ENCODE measurements around the gene RAD51AP2. TPM values are rescaled to one million over a fixed set of nuclear protein-coding genes. Genes with fewer than 3 reads are reported as not detected.
"Not testable (repeated sequence)": the region's sequence is repeated elsewhere in the genome, so short reads cannot be mapped to it uniquely, and the experiment has no call there.

RAD51AP2 gene
- total RNA-seq, 1 donor from 2014 or later = 0.82 TPM

GRCh38 chr2:17538844-17539554 lies 20.8 kb upstream of the RAD51AP2 start:
- no peak for FAIRE-seq
- DNase-seq (ENCODE audit: low spot score in 2 of 2) = peak; percentile 23 to 26

DNA sequence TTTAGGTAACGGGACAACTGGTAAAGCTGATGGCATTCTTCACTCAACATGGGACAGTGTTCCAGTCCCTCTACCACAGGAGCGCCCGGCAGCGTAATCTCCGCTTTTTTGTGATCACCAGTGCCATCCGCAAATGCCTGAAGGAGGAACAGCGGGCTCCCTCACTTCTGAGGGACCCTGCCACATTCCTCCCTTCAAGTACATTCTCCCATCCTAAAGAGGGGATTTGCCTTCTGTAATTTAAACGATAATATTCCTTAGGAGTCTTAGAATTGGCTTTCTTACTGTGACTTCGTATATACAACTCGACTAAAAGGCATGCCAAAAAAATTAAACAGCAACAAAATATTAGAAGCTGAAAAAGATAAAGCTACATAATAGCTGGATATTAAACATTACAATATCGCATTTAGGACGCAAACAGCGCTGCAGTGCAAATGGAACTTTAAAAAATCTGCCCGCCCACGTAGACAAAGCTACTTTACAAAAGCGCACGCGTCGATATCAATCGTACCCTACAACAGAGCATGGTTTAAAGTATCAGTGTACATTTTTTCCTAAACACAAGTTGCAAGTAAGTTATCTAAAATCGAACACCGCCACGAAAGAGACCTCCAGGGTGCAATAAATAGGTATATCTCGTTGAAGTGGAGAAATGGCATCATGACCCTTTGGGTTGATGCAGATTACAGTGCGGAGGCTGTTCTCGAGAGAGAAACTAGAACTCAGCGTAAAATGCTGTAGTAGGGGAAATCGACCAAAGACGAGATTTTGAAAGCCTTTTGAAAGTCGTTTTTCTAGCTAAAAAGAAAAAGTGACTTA lies 20.0 kb upstream of the RAD51AP2 start:
- DNase-seq (ENCODE audit: low spot score in 2 of 2) = no peak

DNA sequence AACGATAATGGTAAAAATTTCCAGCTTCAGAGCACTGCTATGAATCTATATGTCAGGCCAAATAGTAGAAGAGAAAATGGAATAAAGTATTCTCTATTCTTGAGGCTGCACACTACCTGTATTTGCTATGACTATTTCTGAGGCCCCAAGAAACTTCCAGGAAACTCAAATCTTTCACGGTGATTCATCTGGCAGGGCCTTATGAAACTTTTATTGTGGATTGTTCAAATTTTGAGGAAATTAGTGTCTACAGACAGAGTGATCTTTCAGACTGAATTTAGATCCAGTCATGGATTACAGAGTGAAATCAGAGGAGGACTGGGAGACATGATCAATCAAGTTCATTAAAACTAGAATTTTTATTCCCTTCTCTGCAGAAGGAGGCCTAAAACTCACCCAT lies 18.2 kb upstream of the RAD51AP2 start:
- DNase-seq (ENCODE audit: low spot score in 2 of 2) (no peak), FAIRE-seq (no peak)

More for the DNA sequence above, 20.0 kb upstream of the RAD51AP2 start:
- no peak for FAIRE-seq

- FAIRE-seq (no peak), DNase-seq (ENCODE audit: low spot score in 2 of 2) (no peak)
Measured at GRCh38 chr2:17533546-17533945, 15.3 kb upstream of the RAD51AP2 start.

DNA sequence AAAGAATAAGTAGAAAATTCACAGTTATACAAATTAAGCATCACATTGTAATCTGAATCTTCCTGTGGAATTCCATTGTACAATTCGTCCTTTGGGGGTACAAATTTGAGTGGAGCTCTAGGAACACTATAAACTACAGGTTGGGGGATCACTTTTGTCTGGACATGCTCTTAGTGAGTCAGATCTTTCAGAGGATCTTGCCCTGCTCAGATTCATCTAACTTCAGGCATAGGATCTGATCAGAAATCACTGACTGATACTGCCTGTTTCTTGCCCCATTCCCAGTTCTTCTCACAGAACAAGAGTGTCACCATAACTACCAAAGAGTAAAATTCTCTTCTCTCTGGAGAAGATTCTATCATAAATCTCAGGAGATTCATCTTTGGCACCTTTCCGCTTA lies 11.5 kb upstream of the RAD51AP2 start:
- no peak for DNase-seq (ENCODE audit: low spot score in 2 of 2)
- FAIRE-seq = no peak

GRCh38 chr2:17522303-17522702 lies 4.1 kb upstream of the RAD51AP2 start:
- DNase-seq (ENCODE audit: low spot score in 2 of 2) (no peak), FAIRE-seq (no peak)

DNA sequence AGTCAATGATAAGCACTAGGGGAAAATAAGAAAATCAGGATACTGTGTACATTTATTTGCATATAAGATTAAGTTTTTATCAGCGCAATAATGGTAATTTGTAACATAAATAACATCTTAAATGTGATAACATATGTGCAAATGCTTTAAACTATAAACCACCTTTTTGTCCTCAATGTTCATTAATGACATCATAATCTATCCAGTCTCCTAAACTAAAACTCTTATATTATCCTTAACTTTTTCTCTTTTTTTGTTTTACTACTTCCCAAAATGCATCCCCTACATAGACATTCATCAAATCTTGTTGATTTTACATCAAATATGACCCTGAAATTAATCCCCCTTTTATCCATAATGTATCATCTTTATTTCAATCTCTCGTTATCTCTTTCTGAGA lies 3.4 kb upstream of the RAD51AP2 start:
- FAIRE-seq (no peak), DNase-seq (ENCODE audit: low spot score in 2 of 2) (no peak)

DNA sequence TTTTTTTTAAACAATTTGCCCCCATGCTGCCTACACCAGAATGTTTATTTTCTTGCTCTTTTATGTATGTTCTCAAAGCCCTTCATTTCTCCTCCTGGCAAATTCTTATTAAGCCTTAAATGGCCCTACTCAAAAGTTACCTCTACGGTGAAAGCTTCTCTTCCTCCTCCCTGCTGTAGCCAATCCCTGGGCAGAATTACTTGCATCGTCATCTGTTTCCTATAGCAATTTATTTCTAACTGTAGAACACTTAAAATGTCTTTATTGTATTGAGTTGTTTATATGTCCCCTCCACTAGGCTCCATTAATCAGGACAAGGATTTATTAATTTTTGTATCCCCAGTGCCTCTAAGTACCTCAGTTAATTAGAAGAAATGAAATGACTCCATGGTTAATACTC lies 2.5 kb upstream of the RAD51AP2 start:
- no peak for DNase-seq (ENCODE audit: low spot score in 2 of 2)
- no peak for FAIRE-seq

DNA sequence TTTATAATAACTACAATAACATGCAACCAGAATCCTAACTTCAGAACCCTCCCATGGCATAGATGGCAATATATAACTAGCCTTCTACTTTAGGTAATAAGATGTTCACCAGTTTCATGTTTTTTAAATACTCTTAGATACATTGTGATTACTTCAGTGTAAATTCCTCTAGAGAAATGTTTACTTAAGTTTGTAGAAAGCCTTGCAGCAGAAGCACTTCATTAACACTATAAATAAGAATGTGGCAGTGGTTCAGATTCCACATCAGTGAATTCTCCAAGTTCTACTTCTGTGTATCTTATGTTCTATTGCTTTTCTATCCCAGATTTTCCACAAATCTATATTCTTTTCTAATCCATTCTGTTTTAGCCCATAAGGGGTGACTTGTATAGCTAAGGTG lies 1.2 kb upstream of the RAD51AP2 start:
- no peak for DNase-seq (ENCODE audit: low spot score in 2 of 2)
- FAIRE-seq = no peak

DNA sequence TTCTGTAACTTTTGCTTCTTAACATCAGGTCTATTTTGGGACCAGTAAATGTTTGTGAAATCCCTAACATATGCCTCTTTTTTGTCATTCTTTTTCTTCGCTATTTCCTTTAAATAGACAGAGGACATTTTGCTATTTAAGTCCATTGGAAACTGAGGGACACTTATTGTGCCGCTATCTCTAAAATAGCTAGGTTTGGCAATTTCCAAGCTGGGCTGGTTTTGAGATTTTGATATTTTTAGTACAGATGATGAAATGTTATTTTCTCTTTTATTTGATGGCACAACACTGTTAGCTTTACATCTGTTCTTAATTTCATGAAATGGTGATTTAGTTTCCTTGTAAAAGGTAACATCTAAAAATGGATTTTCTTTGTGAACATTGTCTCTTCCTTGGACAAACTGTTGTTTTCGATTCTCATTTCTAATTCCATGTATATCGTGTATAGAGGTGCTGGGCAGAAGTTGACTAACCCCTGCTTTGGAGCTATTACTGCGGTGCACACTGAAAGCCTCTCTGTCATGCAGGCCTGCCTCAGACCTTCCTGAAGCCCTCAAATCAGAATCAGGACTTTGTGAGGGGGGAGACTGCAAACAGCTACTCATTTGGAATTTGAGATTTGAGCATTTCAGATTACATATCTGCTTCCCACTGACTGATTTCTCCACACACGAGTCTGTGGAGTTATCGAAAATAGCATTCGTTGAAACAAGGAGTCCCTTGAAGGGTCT lies 594 bp downstream of the RAD51AP2 start:
- no peak for FAIRE-seq
- no peak for DNase-seq (ENCODE audit: low spot score in 2 of 2)

GRCh38 chr2:17515652-17516051 lies 2.6 kb downstream of the RAD51AP2 start:
- DNase-seq (ENCODE audit: low spot score in 2 of 2) (no peak), FAIRE-seq (no peak)

- FAIRE-seq = no peak
Measured at GRCh38 chr2:17506736-17507616, 11.3 kb downstream of the RAD51AP2 start.

GRCh38 chr2:17497718-17498117 lies 20.5 kb downstream of the RAD51AP2 start:
- DNase-seq (ENCODE audit: low spot score in 2 of 2) (no peak), FAIRE-seq (no peak)

More at GRCh38 chr2:17506736-17507616, 11.3 kb downstream of the RAD51AP2 start:
- DNase-seq (ENCODE audit: low spot score in 2 of 2) = no peak

GRCh38 chr2:17495590-17495989 lies 22.6 kb downstream of the RAD51AP2 start:
- DNase-seq (ENCODE audit: low spot score in 2 of 2) = no peak
- no peak for FAIRE-seq

DNA sequence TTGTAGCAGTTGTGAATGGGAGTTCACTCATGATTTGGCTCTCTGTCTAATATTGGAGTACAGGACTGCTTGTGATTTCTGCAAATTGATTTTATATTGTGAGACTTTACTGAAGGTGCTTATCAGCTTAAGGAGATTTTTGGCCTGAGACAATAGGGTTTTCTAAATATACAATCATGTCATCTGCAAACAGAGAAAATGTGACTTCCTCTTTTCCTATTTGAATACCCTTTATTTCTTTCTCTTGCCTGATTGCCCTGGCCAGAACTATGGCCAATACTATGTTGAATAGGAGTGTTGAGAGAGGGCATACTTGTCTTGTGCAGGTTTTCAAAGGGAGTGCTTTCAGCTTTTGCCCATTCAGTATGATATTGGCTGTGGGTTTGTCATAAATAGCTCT lies 28.1 kb downstream of the RAD51AP2 start:
- DNase-seq (ENCODE audit: low spot score in 2 of 2); FAIRE-seq: not testable (repeated sequence)

- DNase-seq (ENCODE audit: low spot score in 2 of 2); FAIRE-seq: not testable (repeated sequence)
Measured at GRCh38 chr2:17488610-17489009, 29.6 kb downstream of the RAD51AP2 start.

DNA sequence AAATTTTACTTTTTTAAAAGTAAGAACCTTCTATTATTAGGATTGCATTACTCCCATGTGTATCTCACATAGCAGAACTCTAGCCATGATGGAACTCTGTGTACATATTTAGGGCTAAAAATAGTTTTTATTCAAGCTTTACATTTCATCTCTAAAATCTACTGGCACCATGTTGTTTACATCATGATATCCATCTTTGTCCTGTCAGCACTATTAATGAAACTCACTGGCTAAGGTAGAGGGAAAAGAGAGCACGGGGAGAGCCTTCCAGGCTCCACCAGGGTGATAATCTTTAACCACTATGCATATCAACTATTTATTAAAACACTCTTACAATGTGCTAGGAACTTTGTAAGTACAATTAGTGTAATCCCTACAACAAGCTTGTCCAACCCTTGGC lies 34.7 kb downstream of the RAD51AP2 start:
- no peak for FAIRE-seq
- no peak for DNase-seq (ENCODE audit: low spot score in 2 of 2)

DNA sequence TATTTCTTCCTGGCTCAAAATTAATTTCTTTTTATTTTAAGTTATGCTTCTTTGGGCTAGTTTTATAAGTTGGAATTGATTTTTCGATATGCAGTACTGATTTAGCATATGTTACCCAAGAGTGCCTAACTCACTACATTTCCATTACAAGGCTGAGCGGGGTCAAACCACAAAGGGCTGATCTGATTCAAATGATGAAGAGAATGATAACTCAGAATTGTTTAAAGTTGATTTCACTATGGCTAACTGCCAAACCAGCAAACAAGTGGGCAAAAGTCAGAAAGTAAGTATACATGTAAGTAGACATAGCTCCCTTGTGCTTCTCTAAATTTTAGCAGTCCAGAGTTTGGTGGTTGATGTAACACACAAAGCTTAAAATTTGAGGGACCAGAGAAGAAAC lies 35.6 kb downstream of the RAD51AP2 start:
- no peak for DNase-seq (ENCODE audit: low spot score in 2 of 2)
- FAIRE-seq = no peak

DNA sequence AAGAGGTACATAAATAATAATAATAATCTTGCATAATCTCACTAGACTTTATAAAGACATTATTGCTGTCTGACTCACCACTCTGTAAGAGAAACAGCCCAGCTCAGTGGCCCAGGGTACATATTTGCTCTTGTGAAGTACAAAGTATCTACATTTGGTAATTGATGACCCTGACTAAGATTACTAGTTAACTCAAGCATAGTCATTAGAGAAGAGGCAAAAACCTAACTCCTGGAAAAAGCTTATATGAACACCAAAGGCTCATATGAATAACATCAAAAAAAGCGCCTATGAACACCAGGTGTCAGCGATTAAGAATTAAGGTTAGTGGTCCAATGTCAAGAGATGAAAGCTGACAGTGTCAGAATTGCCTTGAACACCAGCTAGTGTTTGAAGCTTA lies 38.4 kb downstream of the RAD51AP2 start:
- DNase-seq (ENCODE audit: low spot score in 2 of 2) (no peak), FAIRE-seq (no peak)

- no peak for DNase-seq (ENCODE audit: low spot score in 2 of 2)
- no peak for FAIRE-seq
Measured at GRCh38 chr2:17476830-17477229, 41.4 kb downstream of the RAD51AP2 start.

All from frontal cortex (tissue), 4 donors.